Activated naive CD4-positive, alpha-beta T cell treated with anti-CD3 and anti-CD28 coated beads, Interleukin-2, amount 50 U/mL, for 24 hours (primary cell): ENCODE data around the gene CBLN4.

Experiments used
- H3K27ac Mint-ChIP-seq: one replicate; pipeline ENCODE4 v1.8.0; 2021; ENCODE audit warnings: mild to moderate bottlenecking, mixed read lengths
- H3K27me3 Mint-ChIP-seq: one replicate; pipeline ENCODE4 v1.8.0; 2021; ENCODE audit warnings: mixed read lengths
- H3K36me3 Mint-ChIP-seq: one replicate; pipeline ENCODE4 v1.8.0; 2021; ENCODE audit warnings: mixed read lengths
- H3K4me1 Mint-ChIP-seq: one replicate; pipeline ENCODE4 v1.8.0; 2021; ENCODE audit warnings: mixed read lengths
- H3K4me3 Mint-ChIP-seq: one replicate; pipeline ENCODE4 v1.8.0; 2021; ENCODE audit warnings: mild to moderate bottlenecking, mixed read lengths
- H3K9me3 Mint-ChIP-seq: one replicate; pipeline ENCODE4 v1.8.0; 2021; ENCODE audit warnings: mixed read lengths

The CBLN4 gene

DNA sequence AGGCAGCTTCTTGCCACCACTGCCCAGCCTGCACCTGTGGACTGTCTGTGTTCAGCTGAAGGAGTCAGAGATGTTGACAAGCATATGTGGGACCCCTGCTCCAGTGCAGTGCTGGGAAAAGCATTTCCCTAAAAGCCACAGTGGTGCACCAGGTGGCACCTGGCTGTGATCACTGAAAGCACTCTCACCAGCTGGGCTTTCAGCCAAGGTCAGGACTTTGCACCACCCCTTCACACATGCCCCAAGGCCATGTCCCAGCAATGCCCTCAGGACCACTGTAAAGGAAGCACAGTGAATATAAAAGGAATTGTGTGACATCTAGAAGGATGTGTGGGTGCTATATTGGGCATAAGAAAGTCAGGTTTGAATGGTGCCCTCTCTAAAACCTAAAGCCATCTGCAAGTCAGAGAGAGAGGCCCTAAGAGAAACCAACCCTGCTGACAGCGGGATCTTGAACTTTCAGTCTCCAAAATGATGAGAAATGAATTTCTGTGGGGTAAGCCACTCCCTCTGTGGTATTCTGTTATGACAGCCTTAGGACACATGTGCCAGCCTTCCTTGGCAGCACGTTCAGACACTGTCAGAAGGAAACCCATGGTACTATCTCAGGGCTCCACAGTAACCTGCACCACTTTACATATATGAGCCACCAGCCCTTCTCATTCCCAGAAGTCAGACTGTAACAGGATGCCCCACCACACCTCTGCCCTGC is 30.7 kb downstream of the CBLN4 start:
- Mint-ChIP-seq H3K27me3 (no peaks in the 10 kb centered on the region), H3K4me3 (no peak overlapping the region), H3K9me3 (peaks cover 6% of the 10 kb centered on the region), H3K4me1 (no peaks in the 10 kb centered on the region), H3K36me3 (no peaks in the 10 kb centered on the region), H3K27ac (no peak overlapping the region)

- Mint-ChIP-seq H3K36me3 (no peaks in the 10 kb centered on the region), H3K27ac (no peak overlapping the region), H3K4me1 (no peaks in the 10 kb centered on the region), H3K4me3 (no peak overlapping the region), H3K27me3 (peaks cover 1% of the 10 kb centered on the region), H3K9me3 (peaks cover 17% of the 10 kb centered on the region)
Observed at GRCh38 chr20:55964790-55965189, 40.5 kb downstream of the CBLN4 start.

- H3K27me3 Mint-ChIP-seq, result peaks cover 3% of the 10 kb centered on the region
- no peaks in the 10 kb centered on the region for H3K36me3 Mint-ChIP-seq
- H3K9me3 Mint-ChIP-seq, result peaks cover 16% of the 10 kb centered on the region
- H3K4me1 Mint-ChIP-seq, result no peaks in the 10 kb centered on the region
- no peak overlapping the region for H3K27ac Mint-ChIP-seq
- H3K4me3 Mint-ChIP-seq, result no peak overlapping the region
Observed at GRCh38 chr20:55961376-55962330, 43.7 kb downstream of the CBLN4 start.

GRCh38 chr20:55953201-55953600 is 52.1 kb downstream of the CBLN4 start:
- no peak overlapping the region for H3K4me3 Mint-ChIP-seq
- H3K4me1 Mint-ChIP-seq, result no peaks in the 10 kb centered on the region
- no peaks in the 10 kb centered on the region for H3K27me3 Mint-ChIP-seq
- no peak overlapping the region for H3K27ac Mint-ChIP-seq
- H3K36me3 Mint-ChIP-seq, result no peaks in the 10 kb centered on the region
- H3K9me3 Mint-ChIP-seq, result peaks cover 7% of the 10 kb centered on the region

- Mint-ChIP-seq H3K4me3 (no peak overlapping the region), H3K27ac (no peak overlapping the region), H3K9me3 (peaks cover 7% of the 10 kb centered on the region), H3K36me3 (no peaks in the 10 kb centered on the region), H3K4me1 (no peaks in the 10 kb centered on the region), H3K27me3 (no peaks in the 10 kb centered on the region)
Observed at GRCh38 chr20:55947701-55948100, 57.6 kb downstream of the CBLN4 start.
